ENCODE data around the gene DNAJC10.

The DNAJC10 gene

DNA sequence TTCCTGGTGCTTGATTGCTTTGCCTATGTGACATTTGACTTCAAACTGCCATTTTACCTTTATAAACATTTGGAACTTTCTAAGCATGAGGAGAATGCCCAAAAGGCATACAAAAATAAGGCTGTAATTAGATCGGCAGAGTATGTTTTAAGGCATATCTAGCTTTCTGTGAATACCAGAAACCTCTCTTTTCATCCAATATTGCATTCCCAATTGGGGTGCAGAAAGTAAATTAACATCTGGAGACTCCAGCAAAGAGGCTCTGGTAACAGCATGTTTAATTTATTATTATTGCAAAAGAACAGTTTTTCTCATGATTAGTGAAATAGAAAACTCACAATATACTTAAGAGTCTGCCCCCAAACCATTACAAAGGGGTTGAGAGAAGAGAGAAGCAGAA lies 118.2 kb downstream of the DNAJC10 start:
- ATAC-seq (no peak), DNase-seq (no peak)

DNA sequence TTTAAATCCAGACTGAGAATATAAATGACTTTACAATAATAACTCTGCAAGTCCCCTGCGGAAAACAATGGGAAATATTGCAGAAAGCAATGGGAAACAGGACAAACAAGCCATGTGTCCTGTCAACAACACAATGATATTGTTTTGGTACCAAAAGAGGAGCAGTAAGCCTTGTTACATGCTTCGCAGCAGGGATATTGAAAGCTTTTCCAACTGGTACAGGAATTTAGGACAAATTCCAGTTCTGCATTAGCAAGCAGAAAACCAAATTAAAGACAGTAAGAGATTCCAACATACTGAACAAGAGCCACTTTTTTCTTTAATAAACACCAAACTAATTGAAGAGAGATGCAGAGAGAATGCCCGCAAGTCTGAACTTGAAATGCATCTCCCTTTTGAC lies 120.4 kb downstream of the DNAJC10 start:
- DNase-seq (no peak), ATAC-seq (no peak)

All from stimulated activated naive CD8-positive, alpha-beta T cell treated with anti-CD3 and anti-CD28 coated beads, Interleukin-15, Interleukin-2, amounts not matched to agents 100 U/mL and 50 U/mL, for 24 hours (primary cell).